ENCODE measurements around the gene ANKHD1.
"Not testable (repeated sequence)": the region's sequence is repeated elsewhere in the genome, so short reads cannot be mapped to it uniquely, and the experiment has no call there.

ANKHD1 gene

GRCh38 chr5:140568443-140569063 is 166.9 kb downstream of the ANKHD1 start:
- 0 out of 2 replicates have a peak, but pooled peaks have one; percentile 23 for TF ChIP-seq POLR2AphosphoS5 (IDR thresholded peaks at IDR 0.05; ENCODE audit: borderline replicate concordance, low read depth, low read length)
- TF ChIP-seq FOXP2 (optimal IDR thresholded peaks at IDR 0.05; ENCODE audit: control extremely low read depth, extremely low read length, insufficient read depth): no peak
- Histone ChIP-seq H3K4me3 (no peak overlapping the region), H3K9ac (ENCODE audit: insufficient read length) (no peak overlapping the region), H3K27ac (no peak overlapping the region), H3K9me3 (ENCODE audit: low read depth, low read length) (no peaks in the 10 kb centered on the region), H3K36me3 (ENCODE audit: insufficient read depth, low read length) (peaks cover 20% of the 10 kb centered on the region; the same call in 1 of the 2 replicates)
- no peak for DNase-seq (ENCODE audit: low read depth, low spot score)

GRCh38 chr5:140569197-140569596 is 167.6 kb downstream of the ANKHD1 start:
- H3K36me3 ChIP-seq (ENCODE audit: insufficient read depth, low read length): peaks cover 20% of the 10 kb centered on the region; the same call in 1 of the 2 replicates
- DNase-seq (ENCODE audit: low read depth, low spot score): no peak
- 0 out of 2 replicates have a peak overlapping the region, but pooled peaks have one; percentile 5 for H3K27ac ChIP-seq
- TF ChIP-seq FOXP2 (optimal IDR thresholded peaks at IDR 0.05; ENCODE audit: control extremely low read depth, extremely low read length, insufficient read depth) (no peak), EZH2 (IDR thresholded peaks at IDR 0.05) (no peak), POLR2AphosphoS5 (IDR thresholded peaks at IDR 0.05; ENCODE audit: borderline replicate concordance, low read depth, low read length) (no peak)
- no peak overlapping the region for H3K9ac ChIP-seq (ENCODE audit: insufficient read length)
- no peaks in the 10 kb centered on the region for H3K9me3 ChIP-seq (ENCODE audit: low read depth, low read length)
- H3K4me3 ChIP-seq: no peak overlapping the region

- no peak for DNase-seq (ENCODE audit: low read depth, low spot score)
- H3K27ac ChIP-seq: no peak overlapping the region
Observed at GRCh38 chr5:140570058-140570457, 168.4 kb downstream of the ANKHD1 start.

GRCh38 chr5:140570488-140570887 is 168.9 kb downstream of the ANKHD1 start:
- no peak overlapping the region for H3K9ac ChIP-seq (ENCODE audit: insufficient read length)
- peaks cover 20% of the 10 kb centered on the region; the same call in 1 of the 2 replicates for H3K36me3 ChIP-seq (ENCODE audit: insufficient read depth, low read length)
- no peak for DNase-seq (ENCODE audit: low read depth, low spot score)
- TF ChIP-seq POLR2AphosphoS5 (IDR thresholded peaks at IDR 0.05; ENCODE audit: borderline replicate concordance, low read depth, low read length) (no peak), EZH2 (IDR thresholded peaks at IDR 0.05) (no peak), FOXP2 (optimal IDR thresholded peaks at IDR 0.05; ENCODE audit: control extremely low read depth, extremely low read length, insufficient read depth) (no peak)
- no peak overlapping the region for H3K4me3 ChIP-seq
- no peak overlapping the region for H3K27ac ChIP-seq
- H3K9me3 ChIP-seq (ENCODE audit: low read depth, low read length): no peaks in the 10 kb centered on the region

More at GRCh38 chr5:140570058-140570457, 168.4 kb downstream of the ANKHD1 start:
- no peaks in the 10 kb centered on the region for H3K9me3 ChIP-seq (ENCODE audit: low read depth, low read length)
- H3K4me3 ChIP-seq: no peak overlapping the region
- no peak overlapping the region for H3K9ac ChIP-seq (ENCODE audit: insufficient read length)
- no peak for TF ChIP-seq POLR2AphosphoS5 (IDR thresholded peaks at IDR 0.05; ENCODE audit: borderline replicate concordance, low read depth, low read length)
- TF ChIP-seq FOXP2 (optimal IDR thresholded peaks at IDR 0.05; ENCODE audit: control extremely low read depth, extremely low read length, insufficient read depth): no peak
- TF ChIP-seq EZH2 (IDR thresholded peaks at IDR 0.05): no peak
- peaks cover 20% of the 10 kb centered on the region; the same call in 1 of the 2 replicates for H3K36me3 ChIP-seq (ENCODE audit: insufficient read depth, low read length)

GRCh38 chr5:140571105-140571504 is 169.5 kb downstream of the ANKHD1 start:
- Histone ChIP-seq H3K9me3 (ENCODE audit: low read depth, low read length) (no peaks in the 10 kb centered on the region), H3K27ac (no peak overlapping the region), H3K4me3 (no peak overlapping the region), H3K36me3 (ENCODE audit: insufficient read depth, low read length) (peaks cover 20% of the 10 kb centered on the region; the same call in 1 of the 2 replicates), H3K9ac (ENCODE audit: insufficient read length) (no peak overlapping the region)
- no peak for TF ChIP-seq POLR2AphosphoS5 (IDR thresholded peaks at IDR 0.05; ENCODE audit: borderline replicate concordance, low read depth, low read length)
- no peak for TF ChIP-seq EZH2 (IDR thresholded peaks at IDR 0.05)
- no peak for TF ChIP-seq FOXP2 (optimal IDR thresholded peaks at IDR 0.05; ENCODE audit: control extremely low read depth, extremely low read length, insufficient read depth)
- DNase-seq (ENCODE audit: low read depth, low spot score): no peak

GRCh38 chr5:140573683-140574082 is 172.1 kb downstream of the ANKHD1 start:
- Histone ChIP-seq H3K9ac (ENCODE audit: insufficient read length) (no peak overlapping the region), H3K9me3 (ENCODE audit: low read depth, low read length) (no peaks in the 10 kb centered on the region), H3K36me3 (ENCODE audit: insufficient read depth, low read length) (no peaks in the 10 kb centered on the region; the same call in 1 of the 2 replicates), H3K4me3 (no peak overlapping the region), H3K27ac (no peak overlapping the region)
- TF ChIP-seq EZH2 (IDR thresholded peaks at IDR 0.05): no peak
- TF ChIP-seq POLR2AphosphoS5 (IDR thresholded peaks at IDR 0.05; ENCODE audit: borderline replicate concordance, low read depth, low read length): no peak
- TF ChIP-seq FOXP2 (optimal IDR thresholded peaks at IDR 0.05; ENCODE audit: control extremely low read depth, extremely low read length, insufficient read depth): no peak
- no peak for DNase-seq (ENCODE audit: low read depth, low spot score)

- TF ChIP-seq EZH2 (IDR thresholded peaks at IDR 0.05) (no peak), POLR2AphosphoS5 (IDR thresholded peaks at IDR 0.05; ENCODE audit: borderline replicate concordance, low read depth, low read length) (no peak), FOXP2 (optimal IDR thresholded peaks at IDR 0.05; ENCODE audit: control extremely low read depth, extremely low read length, insufficient read depth) (no peak)
- Histone ChIP-seq H3K27ac (no peak overlapping the region), H3K9me3 (ENCODE audit: low read depth, low read length) (no peaks in the 10 kb centered on the region), H3K9ac (ENCODE audit: insufficient read length) (no peak overlapping the region), H3K36me3 (ENCODE audit: insufficient read depth, low read length) (no peaks in the 10 kb centered on the region), H3K4me3 (no peak overlapping the region)
- no peak for DNase-seq (ENCODE audit: low read depth, low spot score)
Observed at GRCh38 chr5:140574165-140574564, 172.5 kb downstream of the ANKHD1 start.

- Histone ChIP-seq H3K4me3 (no peak overlapping the region), H3K36me3 (ENCODE audit: insufficient read depth, low read length) (no peaks in the 10 kb centered on the region), H3K27ac (no peak overlapping the region), H3K9me3 (ENCODE audit: low read depth, low read length) (no peaks in the 10 kb centered on the region), H3K9ac (ENCODE audit: insufficient read length) (no peak overlapping the region)
- TF ChIP-seq POLR2AphosphoS5 (IDR thresholded peaks at IDR 0.05; ENCODE audit: borderline replicate concordance, low read depth, low read length): no peak
- DNase-seq (ENCODE audit: low read depth, low spot score): no peak
Observed at GRCh38 chr5:140575309-140575708, 173.7 kb downstream of the ANKHD1 start.

- Histone ChIP-seq H3K9me3 (ENCODE audit: low read depth, low read length) (no peaks in the 10 kb centered on the region), H3K36me3 (ENCODE audit: insufficient read depth, low read length) (no peaks in the 10 kb centered on the region), H3K4me3 (no peak overlapping the region), H3K9ac (ENCODE audit: insufficient read length) (no peak overlapping the region), H3K27ac (no peak overlapping the region)
- no peak for DNase-seq (ENCODE audit: low read depth, low spot score)
- TF ChIP-seq FOXP2 (optimal IDR thresholded peaks at IDR 0.05; ENCODE audit: control extremely low read depth, extremely low read length, insufficient read depth) (no peak), EZH2 (IDR thresholded peaks at IDR 0.05) (no peak), POLR2AphosphoS5 (IDR thresholded peaks at IDR 0.05; ENCODE audit: borderline replicate concordance, low read depth, low read length) (no peak)
Observed at GRCh38 chr5:140576776-140577201, 175.2 kb downstream of the ANKHD1 start.

GRCh38 chr5:140579188-140579747 is 177.6 kb downstream of the ANKHD1 start:
- H3K9ac ChIP-seq (ENCODE audit: insufficient read length); H3K27ac ChIP-seq; DNase-seq (ENCODE audit: low read depth, low spot score); H3K9me3 ChIP-seq (ENCODE audit: low read depth, low read length); H3K36me3 ChIP-seq (ENCODE audit: insufficient read depth, low read length); H3K4me3 ChIP-seq: not testable (repeated sequence)

All from SK-N-MC (cell line).